Testis (tissue), 3 donors: ENCODE measurements around the gene TAS1R1. TPM values are rescaled to one million over a fixed set of nuclear protein-coding genes. Genes with fewer than 3 reads are reported as not detected.

Experiments used
- DNase-seq: peaks from one replicate; pipeline ENCODE4 v3.0.0-alpha.2; 2019
- H3K27ac ChIP-seq, 2 donors: fragments of 200-600 bp; sonication (generic); one replicate each; pipeline ENCODE4 v1.5.1; 2019
- H3K27me3 ChIP-seq: fragments of 200-600 bp; sonication (generic); one replicate; pipeline ENCODE4 v1.5.1; 2019
- H3K36me3 ChIP-seq: fragments of 200-600 bp; sonication (generic); one replicate; pipeline ENCODE4 v1.5.1; 2017; ENCODE audit warnings: low read depth; ENCODE audit errors: missing control alignments
- H3K4me1 ChIP-seq: fragments of 200-600 bp; sonication (generic); one replicate; pipeline ENCODE4 v1.5.1; 2019
- H3K4me3 ChIP-seq, 2 donors: fragments of 200-600 bp; sonication (generic); one replicate each; pipeline ENCODE4 v1.5.1; 2017 to 2019
- H3K9me3 ChIP-seq: fragments of 200-600 bp; sonication (generic); one replicate; pipeline ENCODE4 v1.5.1; 2017
- CTCF ChIP-seq, 3 experiments: fragments of 450-650 bp in 2 of 3; fragments of 200-600 bp in 1 of 3; sonication (generic) in 1 of 3; IDR thresholded peaks; one replicate each; pipeline ENCODE4 v1.5.1; 2016 to 2019; ENCODE audit warnings: antibody characterized with exemption in 3 of 3, mild to moderate bottlenecking in 2 of 3, moderate library complexity in 1 of 3
- POLR2A ChIP-seq: fragments of 450-650 bp; IDR thresholded peaks from one replicate; pipeline ENCODE4 v1.6.1; 2017; ENCODE audit warnings: antibody characterized with exemption, mild to moderate bottlenecking, moderate library complexity
- WGBS, 2 donors: methylation state at CpG; one replicate each; pipeline ENCODE4 v1.1.5; 2018; 5-methylcytosine and 5-hydroxymethylcytosine counted together
- intact Hi-C: fragments of 100-400 bp; cut with DNase I; formaldehyde crosslinking; loops from one replicate; pipeline ENCODE4 v1.15.1; 2023; ENCODE audit warnings: low total_unique reads
- polyA plus RNA-seq: library from polyadenylated mRNA; stranded (reverse); fragments of 350-450 nt; fragmentation: Illumina TruSeq; extraction: RNeasy Lipid Tissue Mini Kit (QIAGEN cat#74804); gene quantifications from one replicate; pipeline ENCODE4 v1.2.3, GENCODE V29; 2014; ENCODE audit warnings: low read depth, low replicate concordance; ENCODE audit not compliant: insufficient read depth
- total RNA-seq, 2 donors: library from RNA; depleted of rRNA; stranded (reverse); fragments of >200 nt; gene quantifications; one replicate each; pipeline ENCODE4 v1.2.3, GENCODE V29; 2016

TAS1R1 gene
- total and polyA plus RNA-seq, 3 donors from 2014 or later: 5.1 to 5.6 (median 5.3) TPM

GRCh38 chr1:6612641-6613360, 57.7 kb downstream of the TAS1R1 start:
- Histone ChIP-seq H3K27ac (peak overlapping the region; percentile 75 to 94), H3K36me3 (no peaks in the 10 kb centered on the region), H3K4me3 (peak overlapping the region; percentile 95 to 98), H3K4me1 (peaks cover 21% of the 10 kb centered on the region), H3K9me3 (no peaks in the 10 kb centered on the region), H3K27me3 (no peaks in the 10 kb centered on the region)
- WGBS, 2 donors: 0% methylated on average over 30 to 59 of the region's 67 CpGs
- TF ChIP-seq CTCF (IDR thresholded peaks at IDR 0.05) (no peak), POLR2A (no peak)
- intact Hi-C loops: no loop called here
- peak; percentile 59 for DNase-seq

- Histone ChIP-seq H3K4me1 (peaks cover 26% of the 10 kb centered on the region), H3K9me3 (no peaks in the 10 kb centered on the region), H3K36me3 (no peaks in the 10 kb centered on the region), H3K27me3 (no peaks in the 10 kb centered on the region), H3K4me3 (peak within 1 kb of the TSS; percentile 95 to 98), H3K27ac (peak within 1 kb of the TSS; percentile 94 to 97)
- intact Hi-C loops: no loop called here
- DNase-seq: peak; percentile 99
- 1 to 3% methylated on average over 8 to 65 of the region's 84 CpGs for WGBS, 2 donors
- TF ChIP-seq CTCF (IDR thresholded peaks at IDR 0.05) (no peak), POLR2A (no peak)
Measured at GRCh38 chr1:6613361-6614018, 58.4 kb downstream of the TAS1R1 start, which contains the start of gene PHF13. PHF13 (plus strand) TSS chr1:6613731; CDS start chr1:6614067, 336 bp downstream.

- TF ChIP-seq POLR2A: no peak
- TF ChIP-seq CTCF (IDR thresholded peaks at IDR 0.05): no peak
- 0 to 1% methylated on average over 5 to 41 of the region's 117 CpGs for WGBS, 2 donors
- intact Hi-C loops: no loop called here
- Histone ChIP-seq H3K36me3 (no peaks in the 10 kb centered on the region), H3K9me3 (no peaks in the 10 kb centered on the region), H3K27me3 (no peaks in the 10 kb centered on the region), H3K4me1 (peaks cover 28% of the 10 kb centered on the region), H3K27ac (peak overlapping the region; percentile 94 to 97), H3K4me3 (peak overlapping the region; percentile 95 to 98)
- DNase-seq: peak; percentile 80
Measured at GRCh38 chr1:6614019-6614928, 59.2 kb downstream of the TAS1R1 start.

- Histone ChIP-seq H3K36me3 (no peaks in the 10 kb centered on the region), H3K4me1 (peaks cover 28% of the 10 kb centered on the region), H3K27ac (peak overlapping the region; percentile 94 to 97), H3K9me3 (no peaks in the 10 kb centered on the region), H3K4me3 (peak overlapping the region; percentile 95 to 98), H3K27me3 (no peaks in the 10 kb centered on the region)
- intact Hi-C loops: no loop called here
- DNase-seq: no peak
- 0 to 1% methylated on average over 17 to 62 of the region's 82 CpGs for WGBS, 2 donors
- TF ChIP-seq CTCF (IDR thresholded peaks at IDR 0.05): no peak
- TF ChIP-seq POLR2A: no peak
Measured at GRCh38 chr1:6614929-6615785, 60.0 kb downstream of the TAS1R1 start.
